ENCODE results near the gene MCF2L2. TPM values are rescaled to one million over a fixed set of nuclear protein-coding genes. Genes with fewer than 3 reads are reported as not detected.

MCF2L2 gene
- polyA plus RNA-seq, 2 of the 4 experiments (the other 2 are of a cell fraction) = 0.03 to 0.05 TPM

DNA sequence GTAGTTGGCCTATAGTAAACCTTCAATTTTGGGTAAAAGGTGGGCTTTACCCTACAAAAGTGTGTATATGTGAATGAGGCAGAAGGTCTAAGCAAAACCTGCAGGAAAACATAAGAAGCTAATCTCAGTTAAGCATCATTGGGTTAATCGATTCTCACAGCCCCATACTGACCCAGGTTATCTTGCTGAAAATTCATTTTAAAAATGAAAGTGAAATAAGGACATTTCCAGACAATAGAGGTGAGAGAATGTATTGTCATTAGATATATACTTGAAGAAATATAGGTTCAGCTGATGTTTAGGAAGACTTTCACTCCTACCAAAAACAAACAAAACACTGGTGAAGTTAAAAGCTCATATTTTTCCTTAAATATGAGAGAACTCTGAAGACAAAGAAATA lies 85.6 kb downstream of the MCF2L2 start:
- Histone ChIP-seq H3K27ac (no peak overlapping the region), H3K4me3 (no peak overlapping the region), H3K4me2 (no peak overlapping the region), H3K4me1 (no peaks in the 10 kb centered on the region), H3K9me3 (no peaks in the 10 kb centered on the region)
- DNase-seq (ENCODE audit: low read depth in 1 of 2, low spot score in 1 of 2) (no peak), ATAC-seq (no peak), FAIRE-seq (no peak)
- 58% methylated on average over 1 of the region's 1 CpG for WGBS (ENCODE audit: missing lambda C conversion rate)
- TF ChIP-seq HOXB5 (CRISPR knock-in tag; IDR thresholded peaks at IDR 0.05) = no peak
- TF ChIP-seq MAZ (IDR thresholded peaks at IDR 0.05; ENCODE audit: borderline replicate concordance, low read depth, low read length) = no peak
- no peak for TF ChIP-seq CHD4 (IDR thresholded peaks at IDR 0.05; ENCODE audit: borderline replicate concordance)
- TF ChIP-seq HES2 (IDR thresholded peaks at IDR 0.05) = no peak
- TF ChIP-seq ATOH8 (CRISPR knock-in tag; IDR thresholded peaks at IDR 0.05; ENCODE audit: low read depth) = no peak
- no peak for TF ChIP-seq RARB (CRISPR knock-in tag; IDR thresholded peaks at IDR 0.05)
- ChIA-PET CTCF (no interaction called here), POLR2A (no interaction called here)

- TF ChIP-seq MAX (IDR thresholded peaks at IDR 0.05) = no peak
- TF ChIP-seq EHF (CRISPR knock-in tag; IDR thresholded peaks at IDR 0.05) = no peak
- no peak overlapping the region for H3K4me3 ChIP-seq
- H3K4me2 ChIP-seq = no peak overlapping the region
- 70% methylated on average over 14 of the region's 14 CpGs for WGBS (ENCODE audit: missing lambda C conversion rate)
- ChIA-PET CTCF (no interaction called here), POLR2A (no interaction called here)
- no peak for ATAC-seq
- DNase-seq (ENCODE audit: low read depth in 1 of 2, low spot score in 1 of 2) = no peak
- no peak overlapping the region for H3K27ac ChIP-seq
- H3K9me3 ChIP-seq = no peaks in the 10 kb centered on the region
- H3K4me1 ChIP-seq = no peaks in the 10 kb centered on the region
- FAIRE-seq = no peak
Observed at GRCh38 chr3:183341545-183342288, 86.7 kb downstream of the MCF2L2 start.

- ATAC-seq = no peak
- no peak for TF ChIP-seq RARB (CRISPR knock-in tag; IDR thresholded peaks at IDR 0.05)
- TF ChIP-seq MAFK (IDR thresholded peaks at IDR 0.05; ENCODE audit: partially characterized antibody) = peak; percentile 12
- no peak for FAIRE-seq
- CTCF ChIA-PET = no interaction called here
- no peak overlapping the region for H3K4me2 ChIP-seq
- POLR2A ChIA-PET = no interaction called here
- H3K4me1 ChIP-seq = no peaks in the 10 kb centered on the region
- no peak overlapping the region for H3K4me3 ChIP-seq
- no peaks in the 10 kb centered on the region for H3K9me3 ChIP-seq
- WGBS (ENCODE audit: missing lambda C conversion rate) = 84% methylated on average over 2 of the region's 2 CpGs
- no peak overlapping the region for H3K27ac ChIP-seq
- DNase-seq (ENCODE audit: low read depth in 1 of 2, low spot score in 1 of 2) = no peak
Observed at GRCh38 chr3:183340222-183340621, 88.2 kb downstream of the MCF2L2 start.

DNA sequence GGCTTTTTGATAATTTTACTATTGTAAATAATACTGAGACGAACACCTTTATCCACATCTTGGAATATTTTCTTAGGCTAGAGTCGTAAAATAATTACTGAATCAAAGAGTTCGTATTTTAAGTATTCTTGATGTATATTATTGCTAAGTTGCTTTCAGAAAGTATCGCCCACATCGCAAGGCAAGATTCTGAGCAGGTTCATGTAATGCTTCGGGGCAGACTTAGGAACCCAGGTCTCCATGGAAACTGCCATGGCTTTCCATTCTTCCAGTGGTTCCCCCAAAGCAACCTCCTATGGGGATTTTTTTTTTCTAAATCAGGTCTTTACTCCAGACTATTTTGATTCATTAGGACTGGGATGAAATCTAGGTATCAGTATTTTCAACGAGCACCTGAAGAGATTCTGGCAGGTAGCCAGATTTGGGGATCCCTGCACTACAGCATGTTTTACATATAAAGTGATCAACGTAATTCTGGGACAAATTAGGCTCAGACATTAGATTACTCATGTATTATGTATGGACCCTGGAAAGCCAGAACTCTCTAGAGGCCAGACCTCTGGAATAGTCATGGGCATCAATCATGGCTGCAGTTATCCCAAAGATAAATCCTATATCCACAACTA lies 88.8 kb downstream of the MCF2L2 start:
- Histone ChIP-seq H3K4me1 (no peaks in the 10 kb centered on the region), H3K4me3 (no peak overlapping the region), H3K9me3 (no peaks in the 10 kb centered on the region), H3K4me2 (no peak overlapping the region), H3K27ac (no peak overlapping the region)
- no peak for TF ChIP-seq ZC3H11A (IDR thresholded peaks at IDR 0.05)
- TF ChIP-seq MYC (IDR thresholded peaks at IDR 0.05; ENCODE audit: borderline replicate concordance, low read length) = no peak
- no peak for TF ChIP-seq HOXB5 (CRISPR knock-in tag; IDR thresholded peaks at IDR 0.05)
- TF ChIP-seq NR3C1 (IDR thresholded peaks at IDR 0.05) = no peak
- TF ChIP-seq EHMT2 (IDR thresholded peaks at IDR 0.05; ENCODE audit: low read depth) = no peak
- no peak for TF ChIP-seq CHD2 (IDR thresholded peaks at IDR 0.05; ENCODE audit: low read length, partially characterized antibody)
- TF ChIP-seq ESRRA (IDR thresholded peaks at IDR 0.05; ENCODE audit: borderline replicate concordance, low read length) = no peak
- TF ChIP-seq RAD21 (conservative IDR thresholded peaks at IDR 0.05 in 1 of 2, IDR thresholded peaks at IDR 0.05 in 1 of 2) = no peak
- FAIRE-seq = no peak
- CTCF ChIA-PET = no interaction called here
- POLR2A ChIA-PET = no interaction called here
- 73% methylated on average over 8 of the region's 8 CpGs for WGBS (ENCODE audit: missing lambda C conversion rate)
- no peak for DNase-seq (ENCODE audit: low read depth in 1 of 2, low spot score in 1 of 2)
- ATAC-seq = no peak
